Brain microvascular endothelial cell (primary cell): ENCODE data around the gene CXCL1.

Source experiments
- DNase-seq: peaks from one replicate; pipeline ENCODE4 v3.0.0-alpha.2; 2020
- H3K27ac ChIP-seq: fragments of 250-450 bp; sonication (Bioruptor Pico); 2 replicates; pipeline ENCODE4 v1.5.1; 2020; ENCODE audit warnings: mild to moderate bottlenecking, moderate library complexity
- H3K27me3 ChIP-seq: fragments of 250-450 bp; sonication (Bioruptor Pico); replicated peaks from 2 replicates; pipeline ENCODE4 v1.5.1; 2020; ENCODE audit warnings: mild to moderate bottlenecking
- H3K36me3 ChIP-seq: fragments of 250-450 bp; sonication (Bioruptor Pico); replicated peaks from 2 replicates; pipeline ENCODE4 v1.5.1; 2020; ENCODE audit warnings: mild to moderate bottlenecking
- H3K4me3 ChIP-seq: 2 replicates; pipeline ENCODE4 v1.5.1; 2011; ENCODE audit warnings: low read depth, mild to moderate bottlenecking, control low read depth, low read length, moderate library complexity
- CTCF ChIP-seq: IDR thresholded peaks from 2 replicates; pipeline ENCODE4 v1.5.1; 2011; ENCODE audit warnings: low read depth, mild to moderate bottlenecking, moderate library complexity, low read length, control low read depth, inconsistent platforms; ENCODE audit errors: missing control alignments
- in situ Hi-C: cut with HindIII; loops from 2 replicates; pipeline ENCODE4 v1.10.0; 2017; ENCODE audit warnings: low sequenced_read_pairs, low pct_ligation_motif_present

The CXCL1 gene

DNA sequence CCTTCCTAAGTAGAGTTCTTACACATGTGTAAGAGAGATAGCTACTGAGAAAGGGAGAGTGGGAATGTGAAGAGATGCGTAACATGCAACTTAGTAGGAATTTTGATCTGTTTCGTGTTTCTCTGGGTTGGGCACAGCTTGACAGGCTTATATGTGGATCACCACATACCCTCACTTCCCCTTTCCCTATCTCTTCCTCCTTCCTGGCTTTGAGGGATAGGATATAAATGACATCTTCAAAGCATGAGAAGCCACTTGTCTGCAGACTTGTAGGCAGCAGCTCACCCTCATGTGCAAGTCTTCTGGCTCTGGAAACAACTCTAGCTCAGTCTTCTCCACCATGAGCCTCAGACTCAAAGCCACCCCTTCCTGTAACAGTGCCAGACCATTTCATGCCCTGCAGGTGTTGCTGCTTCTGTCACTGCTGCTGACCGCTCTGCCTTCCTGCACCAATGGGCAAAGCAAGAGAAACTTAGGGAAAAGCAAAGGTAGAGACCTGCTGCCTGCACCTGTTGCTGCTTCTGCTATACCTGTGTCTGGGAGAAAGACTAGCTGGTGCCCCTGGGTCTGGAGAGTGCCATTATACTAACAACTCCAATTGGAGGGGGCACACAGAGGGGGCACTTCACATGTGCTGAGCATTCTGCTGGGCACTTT is 21.5 kb upstream of the CXCL1 start:
- no peak for TF ChIP-seq CTCF
- in situ Hi-C loops: no loop called here
- no peak for DNase-seq
- Histone ChIP-seq H3K36me3 (no peaks in the 10 kb centered on the region), H3K27me3 (no peaks in the 10 kb centered on the region), H3K4me3 (no peak overlapping the region), H3K27ac (no peak overlapping the region)

DNA sequence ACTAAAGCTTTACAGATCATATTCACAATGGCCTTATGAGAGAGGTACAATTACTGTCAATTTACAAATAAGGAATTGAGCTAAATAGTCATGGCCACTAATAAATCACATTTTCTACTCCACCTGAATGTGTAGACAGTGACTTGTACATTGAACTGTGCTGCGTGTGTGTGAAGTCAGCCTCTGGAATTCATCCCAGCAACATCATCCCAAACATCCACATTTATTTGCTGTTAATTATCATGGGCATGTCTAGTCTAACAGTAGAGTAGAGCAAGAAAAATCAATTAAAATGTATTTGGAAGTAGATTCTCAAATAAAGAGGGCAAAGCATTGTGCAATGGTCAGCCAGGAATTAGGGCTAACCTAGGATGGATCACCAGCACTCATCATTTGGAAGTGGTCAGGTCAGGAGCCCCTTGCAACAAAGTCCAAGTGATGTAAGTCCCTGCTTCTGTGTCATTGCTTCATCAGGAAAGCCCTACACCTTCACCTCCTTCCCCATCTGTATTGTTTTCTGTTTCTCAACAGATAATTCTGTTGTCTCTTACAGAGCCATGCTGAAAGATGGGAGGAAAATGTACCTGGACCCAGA is 20.9 kb upstream of the CXCL1 start:
- Histone ChIP-seq H3K4me3 (no peak overlapping the region), H3K36me3 (no peaks in the 10 kb centered on the region), H3K27me3 (no peaks in the 10 kb centered on the region), H3K27ac (no peak overlapping the region)
- DNase-seq: no peak
- in situ Hi-C loops: no loop called here
- TF ChIP-seq CTCF: no peak

DNA sequence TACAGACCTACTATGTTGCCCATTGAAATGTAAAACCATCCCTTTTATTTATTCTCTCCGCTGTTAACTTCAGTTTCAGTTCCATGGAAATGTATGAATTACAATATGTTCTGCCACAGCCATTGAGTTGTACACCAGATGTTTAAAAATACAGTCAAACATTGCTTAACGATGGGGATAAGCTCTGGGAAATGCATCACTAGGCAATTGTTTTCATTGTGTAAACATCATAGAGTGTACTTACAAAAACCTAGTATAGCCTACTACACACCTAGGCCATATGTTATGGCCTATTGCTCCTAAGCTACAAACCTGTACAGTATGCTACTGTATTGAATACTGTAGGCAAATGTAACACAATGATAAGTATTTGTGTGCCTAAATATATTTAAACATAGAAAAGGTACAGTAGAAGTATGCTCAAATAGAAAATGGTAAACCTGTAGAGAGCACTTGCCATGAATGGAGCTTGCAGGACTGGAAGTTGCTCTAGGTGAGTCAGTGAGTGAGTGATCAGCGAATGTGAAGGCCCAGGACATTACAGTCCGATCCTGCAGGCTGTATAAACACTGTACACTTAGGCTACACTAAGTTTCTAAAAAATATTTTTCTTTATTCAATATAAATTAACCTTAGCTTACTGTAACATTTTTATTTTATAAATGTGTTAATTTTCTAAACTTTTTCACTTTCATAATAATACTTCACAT is 18.8 kb upstream of the CXCL1 start:
- TF ChIP-seq CTCF: no peak
- Histone ChIP-seq H3K4me3 (no peak overlapping the region), H3K36me3 (no peaks in the 10 kb centered on the region), H3K27me3 (no peaks in the 10 kb centered on the region), H3K27ac (no peak overlapping the region)
- in situ Hi-C loops: no loop called here
- no peak for DNase-seq

DNA sequence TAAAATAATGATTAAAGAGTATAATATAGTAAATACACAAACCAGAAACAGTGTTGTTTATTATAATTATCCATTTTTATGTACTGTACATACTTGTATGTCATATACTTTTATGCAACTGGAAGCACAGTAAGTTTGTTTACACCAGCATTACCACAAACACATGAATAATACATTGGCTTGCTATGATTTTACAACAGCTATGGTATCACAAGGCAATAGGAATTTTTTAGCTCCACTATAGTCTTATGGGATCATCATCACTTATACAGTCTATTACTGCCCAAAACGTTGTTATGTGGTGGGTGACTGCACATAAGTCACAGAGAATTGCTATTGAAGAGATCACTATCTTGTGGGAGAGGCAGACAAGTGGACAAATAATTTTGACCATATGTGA is 17.9 kb upstream of the CXCL1 start:
- DNase-seq: no peak
- in situ Hi-C loops: no loop called here
- Histone ChIP-seq H3K4me3 (no peak overlapping the region), H3K36me3 (no peaks in the 10 kb centered on the region), H3K27me3 (no peaks in the 10 kb centered on the region), H3K27ac (no peak overlapping the region)
- no peak for TF ChIP-seq CTCF

DNA sequence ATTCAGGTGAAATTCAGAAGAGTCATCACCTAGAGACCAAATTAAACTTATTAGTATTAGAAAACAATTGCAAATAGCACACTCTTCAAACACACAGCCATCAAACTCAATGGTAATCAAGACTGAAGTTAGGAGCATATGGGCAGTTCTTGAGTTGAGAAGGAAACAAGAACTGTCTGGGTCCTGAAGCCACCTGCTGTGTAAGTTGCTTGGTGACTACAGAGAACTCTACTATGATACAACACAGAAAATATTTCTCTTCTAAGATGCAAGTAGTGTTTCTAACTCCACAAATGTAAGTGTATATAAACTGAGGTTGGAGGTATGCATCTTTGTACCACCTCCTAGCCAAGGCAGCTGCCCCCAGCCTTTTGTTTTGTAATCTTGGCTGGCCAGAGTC is 16.4 kb upstream of the CXCL1 start:
- in situ Hi-C loops: no loop called here
- no peak overlapping the region for H3K27ac ChIP-seq
- DNase-seq: no peak

More for the DNA sequence above, 16.4 kb upstream of the CXCL1 start:
- Histone ChIP-seq H3K27me3 (no peaks in the 10 kb centered on the region), H3K4me3 (no peak overlapping the region), H3K36me3 (no peaks in the 10 kb centered on the region)
- no peak for TF ChIP-seq CTCF
